Suprapubic skin (tissue), 4 donors: Measurements from ENCODE around the gene NID2. TPM values are rescaled to one million over a fixed set of nuclear protein-coding genes. Genes with fewer than 3 reads are reported as not detected.

Source experiments
- DNase-seq, 2 donors: peaks; one replicate each; pipeline ENCODE4 v3.0.0-alpha.2; 2019; ENCODE audit warnings: low spot score in 2 of 2
- H3K27ac ChIP-seq: fragments of 200-600 bp; sonication (generic); one replicate; pipeline ENCODE4 v1.5.1; 2019
- H3K27me3 ChIP-seq: fragments of 200-600 bp; sonication (generic); one replicate; pipeline ENCODE4 v1.5.1; 2019
- H3K36me3 ChIP-seq: fragments of 200-600 bp; sonication (generic); one replicate; pipeline ENCODE4 v1.5.1; 2019
- H3K4me1 ChIP-seq: fragments of 200-600 bp; sonication (generic); one replicate; pipeline ENCODE4 v1.5.1; 2019
- H3K4me3 ChIP-seq: fragments of 200-600 bp; sonication (generic); one replicate; pipeline ENCODE4 v1.5.1; 2019; ENCODE audit warnings: mild to moderate bottlenecking
- H3K9me3 ChIP-seq: fragments of 200-600 bp; sonication (generic); one replicate; pipeline ENCODE4 v1.5.1; 2019
- EP300 ChIP-seq: sonication (generic); formaldehyde crosslinking; IDR thresholded peaks from one replicate; pipeline ENCODE4 v1.6.1; 2017; ENCODE audit warnings: antibody characterized with exemption
- POLR2A ChIP-seq, 2 donors: fragments of 450-650 bp; IDR thresholded peaks; one replicate each; pipeline ENCODE4 v1.6.1; 2017; ENCODE audit warnings: antibody characterized with exemption in 2 of 2, mild to moderate bottlenecking in 2 of 2, moderate library complexity in 2 of 2
- POLR2AphosphoS5 ChIP-seq, 3 donors: sonication (generic); formaldehyde crosslinking; IDR thresholded peaks; one replicate each; pipeline ENCODE4 v1.6.1; 2017; ENCODE audit warnings: antibody characterized with exemption in 3 of 3
- WGBS: methylation state at CpG from one replicate; pipeline ENCODE4 v1.1.5; 2018; 5-methylcytosine and 5-hydroxymethylcytosine counted together
- total RNA-seq, 4 donors: library from RNA; depleted of rRNA; stranded (reverse); fragments of >200 nt; gene quantifications; one replicate each; pipeline ENCODE4 v1.1.0, GENCODE V29; 2016
- TF ChIP-seq, protein P1 (sequence below), 2 donors: fragments of 200-600 bp in 1 of 2; fragments of 450-650 bp in 1 of 2; sonication (generic) in 1 of 2; IDR thresholded peaks; one replicate each; pipeline ENCODE4 v1.5.1; 2016 to 2019; ENCODE audit warnings: antibody characterized with exemption in 2 of 2, mild to moderate bottlenecking in 1 of 2, moderate library complexity in 1 of 2

NID2 gene
- total RNA-seq, 4 donors from 2014 or later = 1.0 to 4.3 (median 2.6) TPM

GRCh38 chr14:52079239-52079959 lies 10.5 kb upstream of the NID2 start:
- Histone ChIP-seq H3K4me3 (no peak overlapping the region), H3K27ac (no peak overlapping the region), H3K27me3 (no peaks in the 10 kb centered on the region), H3K9me3 (no peaks in the 10 kb centered on the region), H3K4me1 (no peaks in the 10 kb centered on the region), H3K36me3 (no peaks in the 10 kb centered on the region)
- no peak for DNase-seq
- WGBS = 65% methylated on average over 7 of the region's 7 CpGs
- TF ChIP-seq, protein P1, sequence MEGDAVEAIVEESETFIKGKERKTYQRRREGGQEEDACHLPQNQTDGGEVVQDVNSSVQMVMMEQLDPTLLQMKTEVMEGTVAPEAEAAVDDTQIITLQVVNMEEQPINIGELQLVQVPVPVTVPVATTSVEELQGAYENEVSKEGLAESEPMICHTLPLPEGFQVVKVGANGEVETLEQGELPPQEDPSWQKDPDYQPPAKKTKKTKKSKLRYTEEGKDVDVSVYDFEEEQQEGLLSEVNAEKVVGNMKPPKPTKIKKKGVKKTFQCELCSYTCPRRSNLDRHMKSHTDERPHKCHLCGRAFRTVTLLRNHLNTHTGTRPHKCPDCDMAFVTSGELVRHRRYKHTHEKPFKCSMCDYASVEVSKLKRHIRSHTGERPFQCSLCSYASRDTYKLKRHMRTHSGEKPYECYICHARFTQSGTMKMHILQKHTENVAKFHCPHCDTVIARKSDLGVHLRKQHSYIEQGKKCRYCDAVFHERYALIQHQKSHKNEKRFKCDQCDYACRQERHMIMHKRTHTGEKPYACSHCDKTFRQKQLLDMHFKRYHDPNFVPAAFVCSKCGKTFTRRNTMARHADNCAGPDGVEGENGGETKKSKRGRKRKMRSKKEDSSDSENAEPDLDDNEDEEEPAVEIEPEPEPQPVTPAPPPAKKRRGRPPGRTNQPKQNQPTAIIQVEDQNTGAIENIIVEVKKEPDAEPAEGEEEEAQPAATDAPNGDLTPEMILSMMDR (IDR thresholded peaks at IDR 0.05) = no peak
- TF ChIP-seq POLR2AphosphoS5 (IDR thresholded peaks at IDR 0.05) (no peak), POLR2A (IDR thresholded peaks at IDR 0.05) (no peak), EP300 (no peak)

- no peaks in the 10 kb centered on the region for H3K9me3 ChIP-seq
- no peaks in the 10 kb centered on the region for H3K36me3 ChIP-seq
- H3K4me1 ChIP-seq = no peaks in the 10 kb centered on the region
- H3K27me3 ChIP-seq = no peaks in the 10 kb centered on the region
- TF ChIP-seq, protein P1 (IDR thresholded peaks at IDR 0.05) = no peak
- TF ChIP-seq POLR2A (IDR thresholded peaks at IDR 0.05) (no peak), POLR2AphosphoS5 (IDR thresholded peaks at IDR 0.05) (no peak), EP300 (no peak)
- 90% methylated on average over 2 of the region's 2 CpGs for WGBS
- DNase-seq = no peak
- H3K27ac ChIP-seq = no peak overlapping the region
- no peak overlapping the region for H3K4me3 ChIP-seq
Observed at GRCh38 chr14:52078721-52079120, 9.9 kb upstream of the NID2 start.

DNA sequence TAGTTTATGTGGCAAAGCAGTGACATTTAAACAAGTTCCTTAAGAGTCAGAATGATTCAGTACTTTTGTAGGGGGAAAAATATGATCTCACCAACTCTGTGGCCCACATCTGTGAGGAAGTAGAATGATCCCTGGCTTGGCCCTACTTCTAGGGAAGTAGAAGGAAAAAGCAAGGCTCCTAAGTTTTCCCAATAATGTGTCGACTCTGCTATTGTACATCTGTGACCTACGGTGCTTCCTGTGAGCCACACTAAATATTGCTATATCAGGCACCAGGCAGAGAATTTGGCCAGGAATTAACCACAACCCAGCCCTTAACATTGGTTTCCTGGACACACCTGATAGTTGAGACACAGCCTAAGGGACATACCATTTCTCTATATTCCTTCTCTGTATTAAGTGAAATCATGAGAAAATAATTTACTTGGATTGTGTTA lies 9.3 kb upstream of the NID2 start:
- Histone ChIP-seq H3K36me3 (no peaks in the 10 kb centered on the region), H3K9me3 (no peaks in the 10 kb centered on the region), H3K27me3 (no peaks in the 10 kb centered on the region), H3K4me3 (no peak overlapping the region), H3K4me1 (no peaks in the 10 kb centered on the region), H3K27ac (no peak overlapping the region)
- WGBS = 74% methylated on average over 2 of the region's 2 CpGs
- TF ChIP-seq POLR2A (IDR thresholded peaks at IDR 0.05) = no peak
- TF ChIP-seq POLR2AphosphoS5 (IDR thresholded peaks at IDR 0.05) = no peak
- TF ChIP-seq EP300 = no peak
- TF ChIP-seq, protein P1 (IDR thresholded peaks at IDR 0.05) = no peak
- DNase-seq = no peak

GRCh38 chr14:52077256-52077979 lies 8.6 kb upstream of the NID2 start:
- WGBS = 45% methylated on average over 2 of the region's 2 CpGs
- DNase-seq = no peak

DNA sequence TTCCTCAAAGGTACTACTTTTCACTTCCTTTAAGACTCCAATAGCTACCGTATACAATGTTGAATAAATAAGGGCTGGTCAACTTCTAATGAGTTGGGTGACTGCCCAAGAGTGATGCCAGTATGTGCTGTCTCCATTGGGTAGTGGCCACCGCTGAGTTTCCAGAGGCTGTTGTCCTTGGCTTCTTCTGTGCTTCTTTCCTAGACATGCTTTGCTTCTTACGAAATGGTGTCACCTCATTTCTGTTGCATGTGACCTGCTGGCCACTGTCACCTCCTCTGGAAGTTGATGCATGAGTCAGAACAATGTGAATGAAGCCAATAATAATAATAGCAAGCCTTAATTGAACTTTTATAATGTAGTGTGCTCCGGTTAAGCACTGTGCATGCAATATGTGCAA lies 7.5 kb upstream of the NID2 start:
- no peak overlapping the region for H3K4me3 ChIP-seq
- no peak overlapping the region for H3K27ac ChIP-seq
- H3K9me3 ChIP-seq = no peaks in the 10 kb centered on the region
- H3K36me3 ChIP-seq = no peaks in the 10 kb centered on the region
- TF ChIP-seq, protein P1 (IDR thresholded peaks at IDR 0.05) = no peak
- TF ChIP-seq EP300 (no peak), POLR2A (IDR thresholded peaks at IDR 0.05) (no peak), POLR2AphosphoS5 (IDR thresholded peaks at IDR 0.05) (no peak)
- WGBS = 46% methylated on average over 4 of the region's 4 CpGs
- H3K27me3 ChIP-seq = no peaks in the 10 kb centered on the region
- H3K4me1 ChIP-seq = no peaks in the 10 kb centered on the region
- DNase-seq = no peak

More at GRCh38 chr14:52077256-52077979, 8.6 kb upstream of the NID2 start:
- no peak overlapping the region for H3K4me3 ChIP-seq
- H3K27me3 ChIP-seq = no peaks in the 10 kb centered on the region
- no peak overlapping the region for H3K27ac ChIP-seq
- H3K36me3 ChIP-seq = no peaks in the 10 kb centered on the region
- TF ChIP-seq EP300 (no peak), POLR2AphosphoS5 (IDR thresholded peaks at IDR 0.05) (no peak), POLR2A (IDR thresholded peaks at IDR 0.05) (no peak)
- TF ChIP-seq, protein P1 (IDR thresholded peaks at IDR 0.05) = no peak
- no peaks in the 10 kb centered on the region for H3K9me3 ChIP-seq
- no peaks in the 10 kb centered on the region for H3K4me1 ChIP-seq
